ENCODE results near the gene PCDHA5. TPM values are rescaled to one million over a fixed set of nuclear protein-coding genes. Genes with fewer than 3 reads are reported as not detected.

PCDHA5 gene
- total RNA-seq, 1 donor from 2014 or later = not detected

DNA sequence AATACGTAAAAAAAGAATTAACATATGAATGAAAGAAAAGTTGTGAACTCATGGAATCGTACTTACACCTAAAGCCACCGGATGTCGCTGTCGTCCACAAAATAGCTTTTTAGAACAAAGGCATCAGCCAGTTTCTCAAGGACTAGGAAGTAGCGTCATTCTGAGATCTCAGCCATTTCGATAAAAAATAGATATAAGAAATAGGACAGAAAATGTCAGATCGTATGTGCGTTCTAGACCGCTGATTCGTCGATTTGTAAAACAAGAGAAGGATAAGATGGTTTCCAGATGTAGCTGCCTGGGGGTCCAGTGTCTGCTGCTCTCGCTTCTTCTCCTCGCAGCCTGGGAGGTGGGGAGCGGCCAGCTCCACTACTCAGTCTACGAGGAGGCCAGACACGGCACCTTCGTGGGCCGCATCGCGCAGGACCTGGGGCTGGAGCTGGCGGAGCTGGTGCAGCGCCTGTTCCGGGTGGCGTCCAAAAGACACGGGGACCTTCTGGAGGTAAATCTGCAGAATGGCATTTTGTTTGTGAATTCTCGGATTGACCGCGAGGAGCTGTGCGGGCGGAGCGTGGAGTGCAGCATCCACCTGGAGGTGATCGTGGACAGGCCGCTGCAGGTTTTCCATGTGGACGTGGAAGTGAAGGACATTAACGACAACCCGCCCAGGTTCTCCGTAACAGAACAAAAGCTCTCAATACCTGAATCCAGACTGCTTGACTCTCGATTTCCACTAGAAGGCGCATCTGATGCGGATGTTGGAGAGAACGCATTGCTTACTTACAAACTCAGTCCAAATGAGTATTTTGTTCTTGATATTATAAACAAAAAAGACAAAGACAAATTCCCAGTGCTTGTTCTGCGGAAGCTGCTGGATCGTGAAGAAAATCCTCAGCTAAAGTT is 34.6 kb downstream of the PCDHA5 start, which contains the start of gene PCDHA10:
TSS of gene PCDHA10 (plus strand) at position 126 of the 903 bp plus-strand sequence. CDS start at position 278, 152 bp downstream.
- intact Hi-C loops (cut with micrococcal nuclease) = no loop called here
- H3K4me3 ChIP-seq = peak within 1 kb of the TSS; percentile 34
- H3K27me3 ChIP-seq (ENCODE audit: low read depth) = peaks cover 73% of the 10 kb centered on the region
- TF ChIP-seq, protein P1, sequence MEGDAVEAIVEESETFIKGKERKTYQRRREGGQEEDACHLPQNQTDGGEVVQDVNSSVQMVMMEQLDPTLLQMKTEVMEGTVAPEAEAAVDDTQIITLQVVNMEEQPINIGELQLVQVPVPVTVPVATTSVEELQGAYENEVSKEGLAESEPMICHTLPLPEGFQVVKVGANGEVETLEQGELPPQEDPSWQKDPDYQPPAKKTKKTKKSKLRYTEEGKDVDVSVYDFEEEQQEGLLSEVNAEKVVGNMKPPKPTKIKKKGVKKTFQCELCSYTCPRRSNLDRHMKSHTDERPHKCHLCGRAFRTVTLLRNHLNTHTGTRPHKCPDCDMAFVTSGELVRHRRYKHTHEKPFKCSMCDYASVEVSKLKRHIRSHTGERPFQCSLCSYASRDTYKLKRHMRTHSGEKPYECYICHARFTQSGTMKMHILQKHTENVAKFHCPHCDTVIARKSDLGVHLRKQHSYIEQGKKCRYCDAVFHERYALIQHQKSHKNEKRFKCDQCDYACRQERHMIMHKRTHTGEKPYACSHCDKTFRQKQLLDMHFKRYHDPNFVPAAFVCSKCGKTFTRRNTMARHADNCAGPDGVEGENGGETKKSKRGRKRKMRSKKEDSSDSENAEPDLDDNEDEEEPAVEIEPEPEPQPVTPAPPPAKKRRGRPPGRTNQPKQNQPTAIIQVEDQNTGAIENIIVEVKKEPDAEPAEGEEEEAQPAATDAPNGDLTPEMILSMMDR (IDR thresholded peaks at IDR 0.05; ENCODE audit: borderline replicate concordance) = peak; percentile 24
- H3K9me3 ChIP-seq (replicated peaks) = peaks cover 63% of the 10 kb centered on the region
- no peak within 1 kb of the TSS for H3K27ac ChIP-seq (replicated peaks)
- H3K36me3 ChIP-seq = no peaks in the 10 kb centered on the region
- H3K4me1 ChIP-seq = no peaks in the 10 kb centered on the region
- DNase-seq = no peak

DNA sequence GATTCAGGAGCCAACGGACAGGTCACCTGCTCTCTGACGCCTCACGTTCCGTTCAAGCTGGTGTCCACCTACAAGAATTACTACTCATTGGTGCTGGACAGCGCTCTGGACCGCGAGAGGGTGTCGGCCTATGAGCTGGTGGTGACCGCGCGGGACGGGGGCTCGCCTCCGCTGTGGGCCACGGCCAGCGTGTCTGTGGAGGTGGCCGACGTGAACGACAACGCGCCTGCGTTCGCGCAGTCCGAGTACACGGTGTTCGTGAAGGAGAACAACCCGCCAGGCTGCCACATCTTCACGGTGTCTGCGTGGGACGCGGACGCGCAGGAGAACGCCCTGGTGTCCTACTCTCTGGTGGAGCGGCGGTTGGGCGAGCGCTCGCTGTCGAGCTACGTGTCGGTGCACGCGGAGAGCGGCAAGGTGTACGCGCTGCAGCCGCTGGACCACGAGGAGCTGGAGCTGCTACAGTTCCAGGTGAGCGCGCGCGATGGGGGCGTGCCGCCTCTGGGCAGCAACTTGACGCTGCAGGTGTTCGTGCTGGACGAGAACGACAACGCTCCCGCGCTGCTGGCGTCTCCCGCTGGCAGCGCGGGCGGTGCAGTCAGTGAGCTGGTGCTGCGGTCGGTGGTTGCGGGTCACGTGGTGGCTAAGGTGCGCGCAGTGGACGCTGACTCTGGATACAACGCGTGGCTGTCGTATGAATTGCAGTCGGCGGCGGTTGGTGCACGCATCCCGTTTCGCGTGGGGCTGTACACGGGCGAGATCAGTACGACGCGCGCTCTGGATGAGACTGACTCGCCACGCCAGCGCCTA is 36.0 kb downstream of the PCDHA5 start:
- Histone ChIP-seq H3K27ac (replicated peaks) (no peak overlapping the region), H3K9me3 (replicated peaks) (peaks cover 73% of the 10 kb centered on the region), H3K27me3 (ENCODE audit: low read depth) (peaks cover 81% of the 10 kb centered on the region), H3K4me3 (no peak overlapping the region), H3K36me3 (no peaks in the 10 kb centered on the region), H3K4me1 (no peaks in the 10 kb centered on the region)
- no peak for DNase-seq
- intact Hi-C loops (cut with micrococcal nuclease) = no loop called here
- TF ChIP-seq, protein P1 (IDR thresholded peaks at IDR 0.05; ENCODE audit: borderline replicate concordance) = no peak

DNA sequence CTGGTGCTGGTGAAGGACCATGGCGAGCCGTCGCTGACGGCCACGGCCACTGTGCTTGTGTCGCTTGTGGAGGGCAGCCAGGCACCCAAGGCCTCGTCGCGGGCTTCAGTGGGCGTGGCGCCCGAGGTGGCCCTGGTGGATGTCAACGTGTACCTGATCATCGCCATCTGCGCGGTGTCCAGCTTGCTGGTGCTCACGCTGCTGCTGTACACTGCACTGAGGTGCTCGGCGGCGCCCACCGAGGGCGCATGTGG is 36.5 kb downstream of the PCDHA5 start:
- H3K4me3 ChIP-seq = no peak overlapping the region
- H3K27ac ChIP-seq (replicated peaks) = no peak overlapping the region
- DNase-seq = no peak
- intact Hi-C loops (cut with micrococcal nuclease) = no loop called here
- H3K27me3 ChIP-seq (ENCODE audit: low read depth) = peaks cover 81% of the 10 kb centered on the region
- no peaks in the 10 kb centered on the region for H3K36me3 ChIP-seq
- no peaks in the 10 kb centered on the region for H3K4me1 ChIP-seq
- TF ChIP-seq, protein P1 (IDR thresholded peaks at IDR 0.05; ENCODE audit: borderline replicate concordance) = no peak
- H3K9me3 ChIP-seq (replicated peaks) = peaks cover 73% of the 10 kb centered on the region

DNA sequence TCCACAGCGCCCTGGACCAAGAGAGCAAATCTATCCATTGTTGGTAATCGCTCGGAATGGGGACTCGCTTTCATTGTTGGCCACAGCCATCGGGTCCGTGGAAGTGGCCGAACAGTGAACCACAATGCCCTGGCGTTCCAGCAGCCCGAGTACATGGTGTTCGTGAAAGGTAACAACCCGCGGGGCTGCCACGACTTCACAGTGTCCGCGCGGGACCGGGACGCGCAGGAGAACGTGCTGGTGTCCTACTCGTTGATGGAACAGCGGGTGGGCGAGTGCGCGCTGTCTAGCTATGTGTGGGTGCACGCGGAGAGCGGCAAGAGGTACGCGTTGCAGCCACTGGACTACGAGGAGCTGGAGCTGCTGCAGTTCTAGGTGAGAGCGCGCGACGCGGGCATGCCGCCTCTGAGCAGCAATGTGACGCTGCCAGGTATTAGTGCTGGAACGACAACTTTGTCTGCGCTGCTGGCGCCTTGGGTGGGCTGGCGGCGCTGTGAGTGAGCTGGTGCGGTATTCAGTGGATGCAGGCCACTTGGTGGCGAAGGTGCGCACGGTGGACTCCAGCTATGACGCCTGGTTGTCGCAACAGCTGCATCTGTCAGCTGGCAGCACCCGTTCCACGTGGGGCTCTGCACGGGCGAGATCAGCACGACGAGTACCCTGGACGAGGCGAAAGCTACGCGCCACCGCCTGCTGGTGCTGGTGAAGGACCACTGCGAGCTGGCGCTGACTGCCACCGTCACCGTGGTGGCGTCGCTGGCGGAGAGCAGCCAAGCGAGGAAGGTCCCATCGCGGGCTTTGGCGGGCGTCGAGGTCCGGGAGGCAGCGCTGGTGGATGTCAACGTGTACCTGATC is 41.3 kb downstream of the PCDHA5 start:
- H3K9me3 ChIP-seq (replicated peaks) = peaks cover 67% of the 10 kb centered on the region
- H3K27me3 ChIP-seq (ENCODE audit: low read depth) = peaks cover 88% of the 10 kb centered on the region
- no peak for DNase-seq
- no peak overlapping the region for H3K27ac ChIP-seq (replicated peaks)
- H3K4me1 ChIP-seq = no peaks in the 10 kb centered on the region
- TF ChIP-seq, protein P1 (IDR thresholded peaks at IDR 0.05; ENCODE audit: borderline replicate concordance) = no peak
- intact Hi-C loops (cut with micrococcal nuclease) = no loop called here
- no peak overlapping the region for H3K4me3 ChIP-seq
- H3K36me3 ChIP-seq = no peaks in the 10 kb centered on the region

Data from left ventricle myocardium inferior (tissue), 1 donor.